GM12878 (cell line): ENCODE data around the gene HAPSTR1. TPM values are rescaled to one million over a fixed set of nuclear protein-coding genes. Genes with fewer than 3 reads are reported as not detected.

Source experiments
- ATAC-seq: fragments of 200-7000 bp; cut with Tn5 transposase; 3 replicates; pipeline ENCODE4 v1.9.1; 2020; ENCODE audit warnings: mild to moderate bottlenecking, moderate library complexity
- BruUV-seq: library from RNA; stranded (reverse); fragments of 400-500 nt; replicated peaks from 2 replicates; lab custom pipeline; 2021; lab: Mats Ljungman, UMichigan
- CTCF ChIA-PET: fragments of 300-600 bp; sonication (Branson Sonifier 250); formaldehyde crosslinking; extraction: SDS; loops from one replicate; lab custom pipeline; 2021; ENCODE audit warnings: inconsistent platforms; lab: Yijun Ruan, JAX
- POLR2A ChIA-PET: fragments of 350-600 bp; formaldehyde crosslinking; extraction: SDS; loops from one replicate; lab custom pipeline; 2021; ENCODE audit warnings: inconsistent platforms; lab: Charles Lee
- RAD21 ChIA-PET: fragments of 300-600 bp; sonication (Branson Sonifier 250); formaldehyde crosslinking; loops from one replicate; lab custom pipeline; 2023; ENCODE audit warnings: antibody characterized with exemption; ENCODE audit not compliant: unreplicated experiment; lab: Charles Lee
- SMC1A ChIA-PET: fragments of 300-600 bp; sonication (Branson Sonifier 250); formaldehyde crosslinking; loops from one replicate; lab custom pipeline; 2023; ENCODE audit not compliant: unreplicated experiment, uncharacterized antibody; lab: Charles Lee
- DNase-seq: peaks from one replicate; pipeline ENCODE4 v3.0.0-alpha.2; 2011; ENCODE audit warnings: low read depth, low spot score
- FAIRE-seq: peaks from 3 replicates; lab custom pipeline; 2011; peaks lifted over from hg19 to GRCh38; lab: Jason Lieb, UNC
- H2AFZ ChIP-seq: 2 replicates; pipeline ENCODE4 v1.6.0; 2011; ENCODE audit warnings: low read depth, low read length, control low read depth; ENCODE audit not compliant: control insufficient read depth
- H3K27ac ChIP-seq: 2 replicates; pipeline ENCODE4 v1.5.1; 2011; ENCODE audit warnings: control low read depth; ENCODE audit not compliant: control insufficient read depth, insufficient read depth
- H3K27me3 ChIP-seq, 2 experiments: replicated peaks in 1 of 2; 2 replicates each; pipeline versions ENCODE4 v1.6.0 to v1.6.1; 2011; ENCODE audit warnings: low read length in 1 of 2; ENCODE audit not compliant: control insufficient read depth in 2 of 2, insufficient read depth in 2 of 2
- H3K36me3 ChIP-seq, 2 experiments: 2 replicates each; pipeline ENCODE4 v1.5.1; 2011; ENCODE audit warnings: low read length in 1 of 2; ENCODE audit not compliant: control insufficient read depth in 2 of 2, insufficient read depth in 2 of 2
- H3K4me1 ChIP-seq: 2 replicates; pipeline ENCODE4 v1.6.1; 2011; ENCODE audit warnings: mild to moderate bottlenecking, low read length, moderate library complexity, mixed read lengths; ENCODE audit not compliant: control insufficient read depth, insufficient read depth
- H3K4me2 ChIP-seq: 2 replicates; pipeline ENCODE4 v1.6.0; 2011; ENCODE audit warnings: control low read depth; ENCODE audit not compliant: control insufficient read depth, insufficient read depth
- H3K4me3 ChIP-seq: fragments of 200-600 bp; sonication (generic); 2 replicates; pipeline ENCODE4 v1.5.1; 2016
- H3K79me2 ChIP-seq: 2 replicates; pipeline ENCODE4 v1.6.0; 2011; ENCODE audit warnings: low read length; ENCODE audit not compliant: control insufficient read depth, insufficient read depth
- H3K9ac ChIP-seq: 2 replicates; pipeline ENCODE4 v1.8.0; 2011; ENCODE audit warnings: low read length, control low read depth, mixed read lengths; ENCODE audit not compliant: control insufficient read depth, insufficient read depth
- H3K9me3 ChIP-seq: replicated peaks from 3 replicates; pipeline ENCODE4 v1.5.1; 2011; ENCODE audit warnings: mild to moderate bottlenecking, low read length; ENCODE audit not compliant: control insufficient read depth, insufficient read depth
- H4K20me1 ChIP-seq: 2 replicates; pipeline ENCODE4 v1.6.0; 2011; ENCODE audit not compliant: control insufficient read depth, insufficient read depth
- ASH2L ChIP-seq: fragments of 300-600, 200-600 bp; sonication (generic); IDR thresholded peaks from 2 replicates; pipeline ENCODE4 v1.6.1; 2017; ENCODE audit warnings: low read depth, mild to moderate bottlenecking, borderline replicate concordance
- CREB1 ChIP-seq: IDR thresholded peaks from 2 replicates; pipeline ENCODE4 v1.6.1; 2012; ENCODE audit warnings: low read depth, mild to moderate bottlenecking, inconsistent platforms
- ETV6 ChIP-seq, 2 experiments: fragments of 450-650 bp in 1 of 2; IDR thresholded peaks in 1 of 2; conservative IDR thresholded peaks in 1 of 2; 2 replicates each; pipeline ENCODE4 v1.6.1; 2014; ENCODE audit warnings: antibody characterized with exemption in 1 of 2, borderline replicate concordance in 1 of 2, low read depth in 1 of 2, mild to moderate bottlenecking in 1 of 2, moderate library complexity in 1 of 2
- HDGF ChIP-seq: fragments of 450-650 bp; IDR thresholded peaks from 2 replicates; pipeline ENCODE4 v1.6.1; 2016; ENCODE audit warnings: antibody characterized with exemption
- KLF5 ChIP-seq: fragments of 450-650 bp; IDR thresholded peaks from 2 replicates; pipeline ENCODE4 v1.6.1; 2014; ENCODE audit warnings: mild to moderate bottlenecking; ENCODE audit not compliant: partially characterized antibody
- MTA3 ChIP-seq: IDR thresholded peaks from 2 replicates; pipeline ENCODE4 v1.6.1; 2012; ENCODE audit warnings: low read length, inconsistent platforms, borderline replicate concordance
- NFYB ChIP-seq: IDR thresholded peaks from 2 replicates; pipeline ENCODE4 v1.6.1; 2011; ENCODE audit warnings: low read depth, mild to moderate bottlenecking, low read length, improper control_type of control experiment, moderate library complexity; ENCODE audit not compliant: insufficient read depth
- PAX5 ChIP-seq: IDR thresholded peaks from 2 replicates; pipeline ENCODE4 v1.6.1; 2011; ENCODE audit warnings: low read depth, low read length, borderline replicate concordance
- ZBED1 ChIP-seq: IDR thresholded peaks from 2 replicates; pipeline ENCODE4 v1.6.1; 2016; ENCODE audit warnings: borderline replicate concordance
- ZBTB33 ChIP-seq: fragments of 450-650 bp; IDR thresholded peaks from 2 replicates; pipeline ENCODE4 v1.6.1; 2017; ENCODE audit warnings: mild to moderate bottlenecking
- WGBS: methylation state at CpG from one replicate; pipeline ENCODE4 v1.1.6; 2016; ENCODE audit warnings: low lambda C conversion rate; ENCODE audit not compliant: insufficient replicate concordance, insufficient coverage; ENCODE audit errors: missing lambda C conversion rate; 5-methylcytosine and 5-hydroxymethylcytosine counted together
- in situ Hi-C: fragments of 300-500 bp; cut with MboI; formaldehyde crosslinking; loops from 9 replicates; pipeline ENCODE4 v1.14.3; 2018; ENCODE audit warnings: mixed read lengths
- intact Hi-C: fragments of 100-400 bp; cut with micrococcal nuclease; formaldehyde crosslinking; loops from one replicate; pipeline ENCODE4 v1.14.2; 2022; ENCODE audit not compliant: unreplicated experiment
- polyA plus RNA-seq, 11 experiments: library from polyadenylated mRNA; depleted of rRNA in 4 of 11; unstranded in 6 of 11; stranded (reverse) in 5 of 11; fragments of >200 nt; fragmentation: Nextera tagmentation in 4 of 11; fragmentation: Illumina TruSeq in 1 of 11; extraction: Ambion mirVana in 4 of 11; extraction: Trizol in 1 of 11; gene quantifications; 1 replicate in 1 of 11; 2 replicates in 10 of 11; pipeline versions ENCODE4 v1.2.1 to v1.2.3, GENCODE V29; 2011 to 2016; ENCODE audit warnings: inconsistent platforms in 2 of 11, missing spikeins in 2 of 11, low read depth in 1 of 11
- total RNA-seq, 4 experiments: library from RNA; depleted of rRNA in 3 of 4; stranded (reverse); fragments of >200 nt in 3 of 4; fragmentation: Illumina TruSeq in 1 of 4; extraction: Trizol in 1 of 4; gene quantifications; 2 replicates each; pipeline versions ENCODE4 v1.2.1 to v1.2.3, GENCODE V29; 2013 to 2021

The HAPSTR1 gene
- total and polyA plus RNA-seq, 10 of the 15 experiments (the other 5 are each of a cell fraction or from before 2014, with no cell fraction given), result 8.7 to 52.5 (median 23.1) TPM

- ChIA-PET POLR2A (no interaction called here), SMC1A (no interaction called here), RAD21 (no interaction called here), CTCF (interaction anchor here (0.6 kb wide), 1 partner anchor 64 kb away, joined by 3 read pairs; no protein-coding TSS in a partner anchor)
- no peak for ATAC-seq
- no peak overlapping the region for H3K4me2 ChIP-seq
- 84% methylated on average over 5 of the region's 5 CpGs for WGBS
- H3K27ac ChIP-seq, result no peak overlapping the region
- FAIRE-seq, result no peak
- H3K9ac ChIP-seq, result no peak overlapping the region
- intact Hi-C loops (no loop called here), in situ Hi-C loops (no loop called here)
- no peaks in the 10 kb centered on the region for H3K27me3 ChIP-seq
- DNase-seq, result no peak
- H4K20me1 ChIP-seq, result no peaks in the 10 kb centered on the region
- H3K36me3 ChIP-seq, result no peaks in the 10 kb centered on the region
- BruUV-seq, result no TSS peak
- H3K4me1 ChIP-seq, result peaks cover 28% of the 10 kb centered on the region
- no peaks in the 10 kb centered on the region; the same call in 2 of the 3 replicates for H3K9me3 ChIP-seq
- TF ChIP-seq MTA3 (no peak), NFYB (no peak), ETV6 (conservative IDR thresholded peaks at IDR 0.05 in 1 of 2, IDR thresholded peaks at IDR 0.05 in 1 of 2; ENCODE audit: borderline replicate concordance in 1 of 2, low read depth in 1 of 2) (no peak), CREB1 (no peak), ASH2L (no peak), PAX5 (no peak), ZBTB33 (no peak), HDGF (no peak), KLF5 (no peak), ZBED1 (no peak)
- no peak overlapping the region for H3K4me3 ChIP-seq
- H2AFZ ChIP-seq, result no peak overlapping the region
- no peaks in the 10 kb centered on the region for H3K79me2 ChIP-seq
These were observed 16.0 kb upstream of the HAPSTR1 start for GRCh38 chr16:9075299-9076071.
